ENCODE data around the gene RHBDL1.

The RHBDL1 gene

DNA sequence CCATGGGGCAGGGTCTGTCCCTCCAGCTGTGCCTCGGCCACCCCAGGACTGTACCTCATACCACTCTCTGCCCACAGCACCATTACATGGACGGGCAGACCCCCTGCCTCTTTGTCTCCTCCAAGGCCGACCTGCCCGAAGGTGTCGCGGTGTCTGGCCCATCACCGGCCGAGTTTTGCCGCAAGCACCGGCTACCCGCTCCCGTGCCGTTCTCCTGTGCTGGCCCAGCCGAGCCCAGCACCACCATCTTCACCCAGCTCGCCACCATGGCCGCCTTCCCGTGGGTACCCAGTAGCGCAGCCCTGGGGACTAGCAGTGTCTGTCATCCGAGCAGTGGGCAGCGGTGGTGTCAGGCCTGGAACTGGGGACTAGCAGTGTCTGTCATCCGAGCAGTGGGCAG, 2.6 kb upstream of the RHBDL1 start:
- no peak for DNase-seq (ENCODE audit: low read depth in 2 of 2)

DNA sequence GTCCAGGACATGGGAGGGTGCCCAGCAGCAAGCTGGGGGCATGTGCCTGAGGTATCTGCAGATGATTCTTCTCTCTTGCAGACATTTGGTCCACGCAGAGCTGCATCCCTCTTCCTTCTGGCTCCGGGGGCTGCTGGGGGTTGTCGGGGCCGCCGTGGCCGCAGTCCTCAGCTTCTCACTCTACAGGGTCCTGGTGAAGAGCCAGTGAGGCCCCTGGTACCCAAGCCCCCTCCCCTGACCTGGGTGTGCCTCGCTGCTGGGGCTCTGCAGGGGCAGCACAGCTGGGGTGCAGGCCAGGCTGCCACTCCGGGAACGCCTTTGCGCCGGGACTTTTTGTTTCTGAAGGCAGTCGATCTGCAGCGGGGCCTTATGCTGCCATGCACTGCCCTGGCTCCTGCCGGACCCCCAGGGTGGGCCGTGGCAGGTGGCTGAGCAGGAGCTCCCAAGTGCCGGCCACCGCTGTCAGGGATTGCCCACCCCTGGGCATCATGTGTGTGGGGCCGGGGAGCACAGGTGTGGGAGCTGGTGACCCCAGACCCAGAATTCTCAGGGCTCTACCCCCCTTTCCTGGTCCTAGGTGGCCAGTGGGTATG, 2.0 kb upstream of the RHBDL1 start:
- DNase-seq (ENCODE audit: low read depth in 2 of 2) = no peak

DNA sequence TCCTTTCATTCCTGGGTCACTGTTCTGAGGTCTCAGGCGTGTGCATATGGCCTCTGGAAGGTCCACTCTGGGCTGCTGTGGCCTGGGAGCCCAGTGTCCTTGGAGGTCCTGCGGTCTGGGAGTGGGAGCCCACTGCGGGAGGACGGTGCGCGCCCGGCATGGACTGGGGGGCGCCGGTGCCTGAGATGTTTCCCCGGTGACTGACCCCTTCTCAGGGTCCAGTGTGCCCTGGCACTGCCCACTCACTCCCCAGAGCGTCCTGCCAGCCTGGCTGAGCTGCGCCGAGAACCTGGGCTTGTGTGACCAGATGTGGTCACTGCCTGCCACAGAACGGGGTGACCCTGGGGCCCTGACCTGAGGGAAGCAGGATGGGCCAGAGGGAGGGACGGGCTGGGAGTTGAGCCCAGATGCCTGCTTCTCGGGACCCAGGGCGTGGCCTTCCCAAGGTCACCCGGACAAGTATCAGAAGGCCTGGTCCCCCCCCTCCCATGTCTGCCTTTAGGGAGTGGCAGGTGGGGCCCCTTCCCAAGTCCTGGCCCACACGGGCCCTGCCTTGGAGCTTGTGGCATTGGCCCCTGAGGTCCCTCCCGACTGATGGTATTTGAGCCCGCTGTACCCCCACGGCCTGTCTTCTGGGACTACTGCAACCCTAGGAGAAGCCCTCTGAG, 1.1 kb upstream of the RHBDL1 start:
- no peak for DNase-seq (ENCODE audit: low read depth in 2 of 2)

DNA sequence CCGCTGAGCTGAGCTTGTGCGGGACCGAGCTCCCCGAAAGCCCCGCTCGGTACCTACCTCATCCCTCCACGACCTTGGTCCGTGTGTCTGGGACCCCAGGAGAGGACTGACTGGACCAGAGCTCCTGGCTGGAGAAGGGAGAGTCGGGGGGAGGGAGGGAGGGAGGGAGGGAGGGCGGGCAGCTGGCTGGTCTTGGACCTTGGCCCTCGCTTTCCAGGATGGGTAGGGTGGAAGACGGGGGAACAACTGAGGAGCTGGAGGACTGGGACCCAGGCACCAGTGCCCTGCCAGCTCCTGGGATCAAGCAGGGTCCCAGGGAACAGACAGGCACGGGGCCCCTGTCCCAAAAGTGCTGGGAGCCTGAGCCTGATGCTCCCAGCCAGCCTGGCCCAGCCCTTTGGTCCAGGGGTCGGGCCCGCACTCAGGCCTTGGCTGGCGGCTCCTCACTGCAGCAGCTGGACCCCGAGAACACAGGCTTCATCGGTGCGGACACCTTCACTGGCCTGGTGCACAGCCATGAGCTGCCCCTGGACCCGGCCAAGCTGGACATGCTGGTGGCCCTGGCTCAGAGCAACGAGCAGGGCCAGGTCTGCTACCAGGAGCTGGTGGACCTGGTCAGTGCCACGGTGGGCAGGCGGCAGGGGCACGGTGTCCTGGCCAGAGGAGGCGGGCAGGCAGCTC, 553 bp downstream of the RHBDL1 start:
- DNase-seq (ENCODE audit: low read depth in 2 of 2) = no peak

DNA sequence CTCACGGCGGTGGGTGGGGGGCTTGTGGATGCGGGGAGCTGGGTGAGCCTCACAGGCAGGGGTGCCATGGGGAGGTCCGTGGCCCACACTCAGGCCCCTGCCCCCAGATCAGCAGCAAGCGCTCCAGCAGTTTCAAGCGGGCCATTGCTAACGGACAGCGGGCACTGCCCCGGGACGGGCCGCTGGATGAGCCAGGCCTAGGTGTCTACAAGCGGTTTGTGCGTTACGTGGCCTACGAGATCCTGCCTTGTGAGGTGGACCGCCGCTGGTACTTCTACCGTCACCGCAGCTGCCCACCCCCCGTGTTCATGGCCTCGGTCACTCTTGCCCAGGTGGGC, 1.1 kb downstream of the RHBDL1 start:
- no peak for DNase-seq (ENCODE audit: low read depth in 2 of 2)

DNA sequence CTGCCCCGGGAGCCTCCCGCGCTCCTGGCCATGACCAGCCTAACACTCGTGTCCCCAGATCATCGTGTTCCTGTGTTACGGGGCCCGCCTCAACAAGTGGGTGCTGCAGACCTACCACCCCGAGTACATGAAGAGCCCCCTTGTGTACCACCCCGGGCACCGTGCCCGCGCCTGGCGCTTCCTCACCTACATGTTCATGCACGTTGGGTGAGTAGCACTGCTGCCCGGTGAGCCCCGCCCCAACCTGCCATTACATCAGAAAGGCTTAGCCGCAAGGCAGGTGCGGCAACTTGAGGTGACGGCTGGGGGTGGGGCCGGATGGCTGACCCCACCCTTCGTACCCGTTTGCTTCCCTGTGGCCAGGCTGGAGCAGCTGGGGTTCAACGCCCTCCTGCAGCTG, 1.4 kb downstream of the RHBDL1 start:
- DNase-seq (ENCODE audit: low read depth in 2 of 2) = no peak

DNA sequence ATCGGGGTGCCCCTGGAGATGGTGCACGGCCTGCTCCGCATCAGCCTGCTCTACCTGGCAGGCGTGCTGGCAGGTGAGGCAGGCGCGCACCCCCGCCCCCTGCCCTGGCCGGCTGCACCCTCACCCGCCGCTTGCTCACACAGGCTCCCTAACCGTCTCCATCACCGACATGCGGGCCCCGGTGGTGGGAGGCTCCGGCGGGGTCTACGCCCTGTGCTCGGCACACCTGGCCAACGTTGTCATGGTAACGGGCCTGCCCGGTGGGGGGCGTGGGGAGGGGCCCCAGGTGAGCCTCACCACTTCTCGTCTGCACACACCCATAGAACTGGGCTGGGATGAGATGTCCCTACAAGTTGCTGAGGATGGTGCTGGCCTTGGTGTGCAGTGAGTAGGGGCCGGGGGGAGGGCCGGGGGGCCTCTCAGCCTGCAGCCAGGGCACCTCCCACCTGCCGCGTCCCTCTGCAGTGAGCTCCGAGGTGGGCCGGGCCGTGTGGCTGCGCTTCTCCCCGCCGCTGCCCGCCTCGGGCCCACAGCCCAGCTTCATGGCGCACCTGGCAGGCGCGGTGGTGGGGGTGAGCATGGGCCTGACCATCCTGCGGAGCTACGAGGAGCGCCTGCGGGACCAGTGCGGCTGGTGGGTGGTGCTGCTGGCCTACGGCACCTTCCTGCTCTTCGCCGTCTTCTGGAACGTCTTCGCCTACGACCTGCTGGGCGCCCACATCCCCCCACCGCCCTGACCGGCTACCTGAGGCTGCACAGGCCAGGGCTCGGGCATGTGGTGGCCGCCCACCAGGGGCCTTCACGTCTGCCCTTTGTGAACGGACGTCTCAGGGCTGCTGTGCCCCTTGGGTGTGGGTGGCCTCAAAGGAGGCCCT, 2.1 kb downstream of the RHBDL1 start:
- no peak for DNase-seq (ENCODE audit: low read depth in 2 of 2)

DNA sequence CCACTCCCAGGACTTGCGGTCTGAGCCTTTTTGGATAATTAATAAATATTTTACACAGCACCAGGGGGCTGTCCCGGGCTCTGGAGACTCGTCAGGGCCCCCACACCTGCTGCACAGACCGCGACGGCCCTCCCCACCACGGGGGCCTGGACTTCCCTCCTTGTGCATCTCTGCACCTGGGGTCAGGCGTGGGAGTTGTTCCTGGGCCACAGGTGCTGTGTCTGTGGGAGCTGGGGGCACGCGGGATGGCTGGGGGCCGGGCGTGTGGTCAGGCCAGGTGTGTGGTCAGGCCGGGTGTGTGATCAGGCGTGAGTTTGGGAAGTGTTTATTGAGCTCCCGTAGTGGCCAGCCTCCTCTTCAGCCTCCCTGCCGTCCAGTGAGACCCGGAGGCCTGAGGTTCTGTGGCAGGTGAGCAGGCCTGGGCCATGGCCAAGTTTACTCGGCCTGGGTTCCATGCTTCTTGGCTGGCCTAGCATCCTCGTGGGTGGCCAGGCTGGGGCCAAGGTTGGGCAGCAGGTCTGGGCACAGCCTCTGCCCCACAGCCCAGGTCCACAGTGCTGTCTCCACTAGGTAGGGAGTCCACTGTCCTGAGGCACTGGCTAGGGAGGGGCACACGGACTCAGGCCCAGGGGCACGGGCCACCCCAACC, 2.9 kb downstream of the RHBDL1 start:
- no peak for DNase-seq (ENCODE audit: low read depth in 2 of 2)

DNA sequence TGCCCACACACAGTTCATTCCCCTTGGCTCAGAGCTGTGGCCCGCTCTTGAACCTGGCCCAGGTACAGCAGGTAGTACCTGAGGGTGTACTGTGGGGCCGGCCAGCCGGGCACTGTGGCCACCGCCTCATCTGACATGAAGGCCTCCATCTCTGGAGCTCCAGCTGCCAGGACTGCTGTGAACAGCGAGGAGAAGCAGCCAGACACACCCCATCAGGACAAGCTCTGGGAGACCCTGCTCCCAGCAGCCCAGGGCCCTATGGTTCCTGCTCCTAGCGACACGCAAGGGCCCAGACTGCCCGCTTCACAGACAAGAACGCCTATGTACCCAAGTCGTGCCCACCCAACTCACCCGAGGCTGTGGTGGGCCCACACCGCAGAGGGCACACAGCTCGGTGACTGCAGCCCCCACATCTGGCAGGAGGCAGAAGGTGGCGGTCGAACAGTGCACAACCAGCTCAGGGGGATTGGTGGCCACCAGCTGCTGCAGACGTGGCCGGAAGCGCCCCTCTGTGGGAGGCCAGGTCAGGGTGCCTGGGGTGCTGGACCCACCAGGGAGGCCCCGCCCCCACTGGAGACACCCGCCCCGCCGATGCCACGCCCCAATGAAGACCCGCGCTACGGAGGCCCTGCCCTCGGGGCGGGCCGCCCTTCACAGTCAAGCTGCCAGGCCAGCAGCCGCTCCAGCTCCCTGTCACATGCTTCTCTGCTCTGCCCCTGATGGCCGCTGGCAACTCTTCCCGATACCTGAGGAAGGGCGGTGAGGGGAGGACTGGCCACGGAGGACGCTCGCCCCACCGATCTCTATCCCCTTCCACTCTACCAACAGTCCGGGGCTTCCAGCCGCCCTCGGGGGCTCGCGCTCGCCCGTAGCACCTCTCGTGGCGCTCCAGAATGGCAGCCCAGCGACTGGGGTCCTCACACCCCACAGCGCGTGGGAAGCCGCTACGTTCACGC, 3.7 kb downstream of the RHBDL1 start:
- no peak for DNase-seq (ENCODE audit: low read depth in 2 of 2)

DNA sequence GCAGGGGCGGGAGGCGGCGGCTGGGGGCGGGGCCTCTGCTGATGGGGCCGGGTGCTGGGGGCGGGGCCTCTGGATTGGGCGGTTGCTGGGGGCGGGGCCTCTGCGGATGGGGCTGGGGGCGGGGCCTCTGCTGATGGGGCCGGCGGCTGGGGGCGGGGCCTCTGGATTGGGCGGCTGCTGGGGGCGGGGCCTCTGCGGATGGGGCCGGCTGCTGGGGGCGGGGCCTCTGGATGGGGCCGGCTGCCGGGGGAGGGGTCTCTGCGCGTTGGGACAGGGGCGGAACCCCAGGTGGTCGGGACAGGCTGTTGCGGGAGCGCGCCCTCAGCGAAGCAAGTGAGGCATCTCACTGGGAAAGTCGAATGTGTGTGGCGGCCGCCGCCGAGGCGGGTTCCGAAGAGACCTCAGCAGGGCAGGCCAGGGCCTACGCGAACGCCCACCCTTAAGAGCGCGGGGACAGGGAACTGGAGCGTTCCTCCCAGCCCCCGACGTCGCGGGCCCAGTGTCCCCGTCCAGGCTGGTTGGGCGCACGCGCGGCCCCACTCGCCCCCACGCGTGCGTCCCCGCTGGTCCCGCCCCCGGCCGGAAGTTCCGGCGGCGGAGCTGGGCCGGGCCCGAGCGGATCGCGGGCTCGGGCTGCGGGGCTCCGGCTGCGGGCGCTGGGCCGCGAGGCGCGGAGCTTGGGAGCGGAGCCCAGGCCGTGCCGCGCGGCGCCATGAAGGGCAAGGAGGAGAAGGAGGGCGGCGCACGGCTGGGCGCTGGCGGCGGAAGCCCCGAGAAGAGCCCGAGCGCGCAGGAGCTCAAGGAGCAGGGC, 4.5 kb downstream of the RHBDL1 start, which contains the start of gene STUB1:
TSS of gene STUB1 (plus strand) at position 597 of the 811 bp plus-strand sequence. CDS start at position 713, 116 bp downstream.
- peak; percentile 82 to 90 for DNase-seq (ENCODE audit: low read depth in 2 of 2)

DNA sequence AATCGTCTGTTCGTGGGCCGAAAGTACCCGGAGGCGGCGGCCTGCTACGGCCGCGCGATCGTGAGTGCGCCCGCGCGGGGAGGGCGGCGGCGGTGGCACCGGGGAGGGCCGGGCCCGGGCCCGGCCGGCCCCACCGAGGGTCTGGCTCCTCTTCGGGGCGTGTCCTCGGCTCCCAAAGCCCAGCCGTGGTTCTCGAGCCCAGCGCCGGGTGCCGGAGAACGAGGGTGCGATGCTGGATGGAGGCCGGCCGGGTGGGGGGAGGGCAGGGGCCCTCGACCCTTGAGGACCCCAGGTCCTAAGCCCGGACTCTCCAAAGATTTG, 5.1 kb downstream of the RHBDL1 start:
- DNase-seq (ENCODE audit: low read depth in 2 of 2) = no peak

DNA sequence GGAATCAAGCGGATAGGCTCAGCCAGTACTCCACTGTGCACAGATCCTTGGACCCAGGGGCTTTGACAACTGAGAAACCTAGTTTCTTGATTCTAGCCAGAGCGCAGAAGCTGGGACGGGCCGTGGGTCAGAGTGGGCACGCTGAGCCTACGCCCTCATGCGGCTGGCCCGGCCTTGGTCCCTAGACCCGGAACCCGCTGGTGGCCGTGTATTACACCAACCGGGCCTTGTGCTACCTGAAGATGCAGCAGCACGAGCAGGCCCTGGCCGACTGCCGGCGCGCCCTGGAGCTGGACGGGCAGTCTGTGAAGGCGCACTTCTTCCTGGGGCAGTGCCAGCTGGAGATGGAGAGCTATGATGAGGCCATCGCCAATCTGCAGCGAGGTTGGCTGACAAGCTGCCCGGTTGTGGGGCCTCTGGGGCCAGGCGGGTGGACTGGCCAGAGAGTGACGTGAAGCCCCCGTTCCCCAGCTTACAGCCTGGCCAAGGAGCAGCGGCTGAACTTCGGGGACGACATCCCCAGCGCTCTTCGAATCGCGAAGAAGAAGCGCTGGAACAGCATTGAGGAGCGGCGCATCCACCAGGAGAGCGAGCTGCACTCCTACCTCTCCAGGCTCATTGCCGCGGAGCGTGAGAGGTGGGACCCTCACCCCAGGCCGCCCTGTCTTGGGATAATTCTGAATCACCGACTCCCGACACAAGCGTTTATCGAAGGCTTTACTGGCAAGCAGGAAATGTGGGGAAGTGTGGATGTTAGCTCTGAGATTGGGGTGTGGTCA, 5.7 kb downstream of the RHBDL1 start:
- no peak for DNase-seq (ENCODE audit: low read depth in 2 of 2)

DNA sequence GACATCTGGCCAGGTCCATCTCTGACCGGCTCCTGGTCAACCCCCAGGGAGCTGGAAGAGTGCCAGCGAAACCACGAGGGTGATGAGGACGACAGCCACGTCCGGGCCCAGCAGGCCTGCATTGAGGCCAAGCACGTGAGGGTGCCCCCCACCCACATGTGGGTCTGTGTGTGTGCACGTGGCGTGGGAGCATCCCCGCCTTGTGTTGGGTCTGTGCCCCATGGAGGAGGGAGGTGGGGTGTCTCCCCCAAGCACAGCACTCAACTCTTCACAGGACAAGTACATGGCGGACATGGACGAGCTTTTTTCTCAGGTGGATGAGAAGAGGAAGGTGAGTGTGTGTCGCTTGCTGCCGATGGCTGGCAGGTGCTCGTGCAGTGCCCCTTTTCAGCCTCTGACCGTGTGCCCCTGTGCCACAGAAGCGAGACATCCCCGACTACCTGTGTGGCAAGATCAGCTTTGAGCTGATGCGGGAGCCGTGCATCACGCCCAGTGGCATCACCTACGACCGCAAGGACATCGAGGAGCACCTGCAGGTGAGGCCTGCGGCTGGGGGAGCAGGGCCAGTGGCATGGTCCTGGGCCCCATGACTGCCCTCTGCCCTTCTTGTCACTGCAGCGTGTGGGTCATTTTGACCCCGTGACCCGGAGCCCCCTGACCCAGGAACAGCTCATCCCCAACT, 6.4 kb downstream of the RHBDL1 start:
- no peak for DNase-seq (ENCODE audit: low read depth in 2 of 2)

DNA sequence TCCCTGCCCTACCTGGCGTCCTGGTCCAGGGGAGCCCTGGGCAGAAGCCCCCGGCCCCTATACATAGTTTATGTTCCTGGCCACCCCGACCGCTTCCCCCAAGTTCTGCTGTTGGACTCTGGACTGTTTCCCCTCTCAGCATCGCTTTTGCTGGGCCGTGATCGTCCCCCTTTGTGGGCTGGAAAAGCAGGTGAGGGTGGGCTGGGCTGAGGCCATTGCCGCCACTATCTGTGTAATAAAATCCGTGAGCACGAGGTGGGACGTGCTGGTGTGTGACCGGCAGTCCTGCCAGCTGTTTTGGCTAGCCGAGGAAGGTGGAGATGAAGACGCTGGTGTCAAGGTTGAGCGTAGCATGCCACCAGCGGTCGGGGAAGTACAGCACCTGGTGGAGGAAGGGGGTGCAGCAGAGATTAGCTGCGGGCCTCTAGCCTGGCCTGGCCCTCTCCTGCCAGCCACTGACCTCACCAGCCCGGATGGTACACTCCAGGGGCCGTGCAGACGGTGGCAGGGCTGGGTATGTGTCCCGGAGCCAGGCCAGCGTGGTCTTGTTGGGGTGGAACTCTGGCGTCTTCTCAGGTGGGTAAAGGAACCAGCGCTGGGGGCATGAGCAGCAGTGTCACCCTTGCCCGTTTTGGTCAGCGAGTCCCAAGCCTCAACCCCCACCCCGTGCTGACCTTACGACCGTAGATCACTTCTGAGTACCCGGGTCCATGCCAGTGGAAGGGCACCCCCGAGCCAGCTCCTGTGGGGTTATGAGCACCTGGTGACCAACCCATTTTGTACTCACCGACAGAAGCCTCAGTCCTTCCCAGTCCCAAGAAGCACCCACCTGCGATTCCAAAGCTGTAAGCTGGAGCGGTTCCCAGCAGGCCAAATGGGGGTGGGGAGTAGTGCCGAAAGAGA, 7.3 kb downstream of the RHBDL1 start:
- DNase-seq (ENCODE audit: low read depth in 2 of 2) = no peak

DNA sequence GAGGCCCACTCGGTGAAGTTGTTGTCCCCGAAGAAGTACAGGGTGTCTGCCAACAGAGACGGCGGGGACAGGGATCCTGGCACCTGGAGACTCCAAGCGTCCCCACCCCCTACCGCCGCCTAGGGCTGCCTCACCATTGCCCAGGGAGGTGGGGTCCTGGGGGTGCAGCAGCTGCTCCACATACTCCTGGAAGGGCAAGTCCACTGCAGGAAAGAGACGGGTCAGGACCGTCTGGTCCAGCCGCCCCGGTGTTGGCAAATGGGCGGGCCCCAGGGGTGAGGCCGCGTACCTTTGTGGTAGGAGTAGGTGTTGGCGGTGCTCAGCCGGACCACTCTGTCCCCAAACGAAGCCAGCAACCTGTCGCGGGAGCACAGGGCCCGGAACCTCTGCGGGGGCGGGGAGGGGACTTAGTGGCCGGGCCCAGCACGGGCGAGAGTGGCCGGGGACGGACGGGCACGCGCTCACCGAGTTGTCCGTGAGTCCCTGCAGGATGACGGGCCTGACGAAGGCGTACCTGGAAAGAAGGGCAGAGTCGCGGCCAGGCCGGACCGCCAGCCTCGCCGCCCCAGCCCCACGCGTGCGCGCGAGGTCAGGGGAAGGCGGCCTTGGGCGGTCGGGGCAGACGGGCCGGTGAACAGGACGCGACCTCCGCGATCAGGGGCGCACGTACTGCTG, 8.1 kb downstream of the RHBDL1 start:
- DNase-seq (ENCODE audit: low read depth in 2 of 2) = no peak

DNA sequence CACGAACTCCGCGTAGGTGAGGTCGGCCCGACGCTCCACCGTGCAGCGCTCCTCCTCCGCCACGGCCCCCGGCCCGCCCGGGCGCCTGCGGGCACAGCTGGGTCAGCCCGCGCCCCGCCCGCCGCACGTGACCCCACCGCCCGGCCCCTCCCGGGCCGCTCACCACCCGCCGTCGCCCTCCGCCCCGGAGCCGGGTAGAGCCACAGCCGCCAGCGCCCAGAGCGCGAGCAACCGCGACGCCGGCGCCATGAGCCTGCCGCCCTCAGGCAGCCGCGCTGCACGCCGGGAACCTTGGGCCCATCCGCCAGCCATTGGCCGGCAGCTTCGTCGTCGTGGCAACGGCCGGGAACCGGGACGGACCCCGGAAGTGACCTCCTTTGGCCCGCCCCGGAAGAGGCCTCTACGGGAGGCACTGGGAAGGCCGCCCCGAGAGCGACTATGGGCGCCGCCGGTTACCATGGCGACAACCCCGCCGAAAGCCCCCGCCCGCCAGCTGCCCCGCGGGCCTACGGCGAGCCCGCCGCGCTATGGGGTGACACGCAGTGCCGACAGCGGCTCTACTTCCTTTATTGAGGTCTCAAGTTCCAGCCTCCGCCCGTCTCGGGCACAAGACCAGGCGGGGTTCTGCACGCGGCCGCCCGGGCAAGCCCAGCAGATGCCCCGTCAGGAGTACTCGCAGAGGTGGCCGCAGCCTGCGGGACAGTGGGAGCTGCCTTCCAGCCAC, 8.8 kb downstream of the RHBDL1 start, which contains the start of gene JMJD8:
TSS of gene JMJD8 (minus strand) at position 264 of the 724 bp plus-strand sequence. CDS start at position 249, 15 bp downstream.
- DNase-seq (ENCODE audit: low read depth in 2 of 2) = peak; percentile 97

All from stimulated activated CD4-positive, alpha-beta T cell treated with anti-CD3 and anti-CD28 coated beads, Interleukin-12 subunit alpha, Interleukin-12 subunit beta, amount 100 ng/mL, for 24 hours (primary cell).